Nephron (organoid): Measurements from ENCODE around the gene PARP14.

Experiments
- H3K27ac Mint-ChIP-seq, 3 experiments: 2 replicates each; pipeline ENCODE4 v1.8.0; 2020; ENCODE audit warnings: mixed read lengths in 3 of 3, mild to moderate bottlenecking in 2 of 3, moderate library complexity in 1 of 3
- H3K27me3 Mint-ChIP-seq: 2 replicates; pipeline ENCODE4 v1.8.0; 2021; ENCODE audit warnings: low read depth, mild to moderate bottlenecking, moderate library complexity, mixed read lengths
- H3K36me3 Mint-ChIP-seq: 2 replicates; pipeline ENCODE4 v1.8.0; 2020; ENCODE audit warnings: low read depth, mixed read lengths
- H3K4me1 Mint-ChIP-seq: 2 replicates; pipeline ENCODE4 v1.8.0; 2020; ENCODE audit warnings: mixed read lengths
- H3K4me3 Mint-ChIP-seq, 3 experiments: 2 replicates each; pipeline ENCODE4 v1.8.0; 2020; ENCODE audit warnings: mild to moderate bottlenecking in 3 of 3, mixed read lengths in 3 of 3, moderate library complexity in 2 of 3
- H3K9me3 Mint-ChIP-seq: 2 replicates; pipeline ENCODE4 v1.8.0; 2020; ENCODE audit warnings: mixed read lengths
- CTCF ChIP-seq, 3 experiments: fragments of 200-600 bp; sonication (generic); IDR thresholded peaks; one replicate each; pipeline ENCODE4 v1.5.0; 2021; ENCODE audit warnings: antibody characterized with exemption in 3 of 3; ENCODE audit not compliant: unreplicated experiment in 3 of 3

PARP14 gene

GRCh38 chr3:122776675-122777468, 96.2 kb downstream of the PARP14 start:
- Mint-ChIP-seq H3K27ac (no peak overlapping the region), H3K27me3 (no peaks in the 10 kb centered on the region), H3K9me3 (peaks cover 3% of the 10 kb centered on the region), H3K4me3 (no peak overlapping the region), H3K4me1 (peaks cover 4% of the 10 kb centered on the region), H3K36me3 (peaks cover 7% of the 10 kb centered on the region)
- TF ChIP-seq CTCF (IDR thresholded peaks at IDR 0.05; ENCODE audit: unreplicated experiment in 3 of 3): no peak

GRCh38 chr3:122777563-122777962, 96.9 kb downstream of the PARP14 start:
- H3K27ac Mint-ChIP-seq: no peak overlapping the region
- H3K27me3 Mint-ChIP-seq: no peaks in the 10 kb centered on the region
- peaks cover 3% of the 10 kb centered on the region for H3K9me3 Mint-ChIP-seq
- peaks cover 4% of the 10 kb centered on the region for H3K4me1 Mint-ChIP-seq
- peaks cover 10% of the 10 kb centered on the region for H3K36me3 Mint-ChIP-seq
- TF ChIP-seq CTCF (IDR thresholded peaks at IDR 0.05; ENCODE audit: unreplicated experiment in 3 of 3): no peak
- no peak overlapping the region for H3K4me3 Mint-ChIP-seq
